Measurements from ENCODE around the gene HIPK2. TPM values are rescaled to one million over a fixed set of nuclear protein-coding genes. Genes with fewer than 3 reads are reported as not detected.

Gene HIPK2
- total and polyA plus RNA-seq, 2 donors (not counting 3 experiments of a cell fraction or from before 2014, with no cell fraction given) = 9.0 to 43.8 TPM

- CTCF ChIA-PET = no interaction called here
- Histone ChIP-seq H3K9me1 (replicated peaks; ENCODE audit: control insufficient read depth, extremely low read depth, insufficient read depth, low read length) (no peaks in the 10 kb centered on the region), H3K27ac (ENCODE audit: insufficient read depth, low read depth, low read length) (no peak overlapping the region), H3K9ac (replicated peaks; ENCODE audit: extremely low read depth, insufficient read depth, low read length) (no peak overlapping the region), H3K27me3 (ENCODE audit: control insufficient read depth in 2 of 2, insufficient read depth in 2 of 2, low read length in 2 of 2) (no peaks in the 10 kb centered on the region), H3K4me1 (ENCODE audit: control insufficient read depth, extremely low read depth, insufficient read depth, low read length) (peaks cover 9% of the 10 kb centered on the region), H4K20me1 (replicated peaks; ENCODE audit: control insufficient read depth, extremely low read depth, insufficient read depth, low read length) (no peaks in the 10 kb centered on the region), H3K4me2 (ENCODE audit: insufficient read depth, low read length) (no peak overlapping the region), H3K9me3 (replicated peaks; ENCODE audit: control insufficient read depth, insufficient read depth, low read length) (no peaks in the 10 kb centered on the region), H2AFZ (ENCODE audit: low read depth, low read length) (no peak overlapping the region), H3K4me3 (replicated peaks in 1 of 3; ENCODE audit: insufficient read depth in 1 of 3, low read depth in 1 of 3, low read length in 3 of 3) (no peak overlapping the region), H3K79me2 (ENCODE audit: control insufficient read depth, insufficient read depth, low read length) (peaks cover 45% of the 10 kb centered on the region), H3K36me3 (ENCODE audit: control insufficient read depth in 2 of 2, extremely low read depth in 1 of 2, insufficient read depth in 2 of 2, low read length in 2 of 2) (no peaks in the 10 kb centered on the region)
- no peak for FAIRE-seq
- no TSS peak for BruUV-seq (replicated peaks)
- POLR2A ChIA-PET = no interaction called here
- no peak for TF ChIP-seq POLR2A (IDR thresholded peaks at IDR 0.05; ENCODE audit: low read depth, low read length)
- TF ChIP-seq GATA2 (IDR thresholded peaks at IDR 0.05; ENCODE audit: insufficient read depth, insufficient read length, low read depth, low read length) = no peak
- no peak for TF ChIP-seq FOS (IDR thresholded peaks at IDR 0.05; ENCODE audit: borderline replicate concordance, insufficient read depth, low read length)
- no peak for TF ChIP-seq JUN (IDR thresholded peaks at IDR 0.05; ENCODE audit: borderline replicate concordance, insufficient read depth, insufficient read length, low read depth)
- TF ChIP-seq POLR2AphosphoS5 (IDR thresholded peaks at IDR 0.05; ENCODE audit: insufficient read depth, low read depth, low read length) = no peak
- no peak for TF ChIP-seq EZH2 (IDR thresholded peaks at IDR 0.05; ENCODE audit: borderline replicate concordance, low read depth, low read length, severe bottlenecking)
- no peak for TF ChIP-seq MAX (IDR thresholded peaks at IDR 0.05; ENCODE audit: insufficient read depth, insufficient read length)
- TF ChIP-seq, protein P1, sequence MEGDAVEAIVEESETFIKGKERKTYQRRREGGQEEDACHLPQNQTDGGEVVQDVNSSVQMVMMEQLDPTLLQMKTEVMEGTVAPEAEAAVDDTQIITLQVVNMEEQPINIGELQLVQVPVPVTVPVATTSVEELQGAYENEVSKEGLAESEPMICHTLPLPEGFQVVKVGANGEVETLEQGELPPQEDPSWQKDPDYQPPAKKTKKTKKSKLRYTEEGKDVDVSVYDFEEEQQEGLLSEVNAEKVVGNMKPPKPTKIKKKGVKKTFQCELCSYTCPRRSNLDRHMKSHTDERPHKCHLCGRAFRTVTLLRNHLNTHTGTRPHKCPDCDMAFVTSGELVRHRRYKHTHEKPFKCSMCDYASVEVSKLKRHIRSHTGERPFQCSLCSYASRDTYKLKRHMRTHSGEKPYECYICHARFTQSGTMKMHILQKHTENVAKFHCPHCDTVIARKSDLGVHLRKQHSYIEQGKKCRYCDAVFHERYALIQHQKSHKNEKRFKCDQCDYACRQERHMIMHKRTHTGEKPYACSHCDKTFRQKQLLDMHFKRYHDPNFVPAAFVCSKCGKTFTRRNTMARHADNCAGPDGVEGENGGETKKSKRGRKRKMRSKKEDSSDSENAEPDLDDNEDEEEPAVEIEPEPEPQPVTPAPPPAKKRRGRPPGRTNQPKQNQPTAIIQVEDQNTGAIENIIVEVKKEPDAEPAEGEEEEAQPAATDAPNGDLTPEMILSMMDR (IDR thresholded peaks at IDR 0.05; ENCODE audit: extremely low read depth in 1 of 2, insufficient read depth in 1 of 2, low read depth in 1 of 2, low read length in 2 of 2) = no peak
- no peak for TF ChIP-seq MYC (IDR thresholded peaks at IDR 0.05; ENCODE audit: low read depth, low read length)
- dilution Hi-C loops (cut with MboI; ENCODE audit: extremely low pct_ligation_motif_present, low sequenced_read_pairs) = no loop called here
- intact Hi-C loops (cut with micrococcal nuclease) = no loop called here
- no peak for DNase-seq (ENCODE audit: low read depth, low spot score)
Observed at GRCh38 chr7:139706837-139707236, 71.0 kb downstream of the HIPK2 start.

Measured in endothelial cell of umbilical vein (primary cell).